Karpas-422 (cell line): ENCODE measurements around the gene GRIP1. TPM values are rescaled to one million over a fixed set of nuclear protein-coding genes. Genes with fewer than 3 reads are reported as not detected.

Experiments used
- DNase-seq: peaks from one replicate; pipeline ENCODE4 v3.0.0-alpha.2; 2015
- H2AFZ ChIP-seq: fragments of 200-600 bp; sonication (generic); 2 replicates; pipeline ENCODE4 v1.6.1; 2014; ENCODE audit warnings: antibody characterized with exemption, low read length, mixed read lengths
- H3K27ac ChIP-seq: fragments of 200-600 bp; sonication (generic); 2 replicates; pipeline ENCODE4 v1.5.1; 2014; ENCODE audit warnings: mild to moderate bottlenecking, low read length, moderate library complexity
- H3K27me3 ChIP-seq: fragments of 200-600 bp; sonication (generic); 2 replicates; pipeline ENCODE4 v1.6.1; 2014; ENCODE audit warnings: low read length, mixed read lengths
- H3K36me3 ChIP-seq: fragments of 200-600 bp; sonication (generic); 2 replicates; pipeline ENCODE4 v1.6.1; 2014; ENCODE audit warnings: low read length, mixed read lengths; ENCODE audit not compliant: insufficient read depth
- H3K4me1 ChIP-seq: fragments of 200-600 bp; sonication (generic); 2 replicates; pipeline ENCODE4 v1.6.1; 2014; ENCODE audit warnings: mild to moderate bottlenecking, low read length, mixed read lengths
- H3K4me2 ChIP-seq: fragments of 200-600 bp; sonication (generic); 2 replicates; pipeline ENCODE4 v1.6.1; 2014; ENCODE audit warnings: low read length, low read depth, mild to moderate bottlenecking; ENCODE audit not compliant: poor library complexity, severe bottlenecking
- H3K4me3 ChIP-seq: fragments of 200-600 bp; sonication (generic); 2 replicates; pipeline ENCODE4 v1.5.1; 2014; ENCODE audit warnings: mild to moderate bottlenecking, antibody characterized with exemption, low read length, mixed read lengths
- H3K79me2 ChIP-seq: fragments of 200-600 bp; sonication (generic); 2 replicates; pipeline ENCODE4 v1.6.1; 2014; ENCODE audit warnings: mild to moderate bottlenecking, low read length, mixed read lengths
- H3K9ac ChIP-seq: fragments of 200-600 bp; sonication (generic); 2 replicates; pipeline ENCODE4 v1.6.0; 2014; ENCODE audit warnings: low read length
- H3K9me2 ChIP-seq: fragments of 200-600 bp; sonication (generic), shearing (Covaris generic); replicated peaks from 2 replicates; pipeline ENCODE4 v1.6.0; 2014; ENCODE audit warnings: mild to moderate bottlenecking, low read length, moderate library complexity; ENCODE audit not compliant: insufficient read depth
- H3K9me3 ChIP-seq: fragments of 300-700, 200-600 bp; sonication (generic); 2 replicates; pipeline ENCODE4 v1.6.1; 2014; ENCODE audit warnings: low read length, mixed read lengths
- H4K20me1 ChIP-seq: fragments of 200-600 bp; sonication (generic); 2 replicates; pipeline ENCODE4 v1.6.1; 2014; ENCODE audit warnings: mild to moderate bottlenecking, antibody characterized with exemption, low read length, low read depth; ENCODE audit not compliant: insufficient read depth
- total RNA-seq: library from RNA; depleted of rRNA; stranded (reverse); fragments of >200 nt; shearing (Covaris generic); gene quantifications from 2 replicates; pipeline ENCODE4 v1.2.3, GENCODE V29; 2014; ENCODE audit warnings: low replicate concordance

Gene GRIP1
- total RNA-seq, 1 experiment from 2014 or later = 4.5 TPM

- Histone ChIP-seq H3K4me3 (no peak overlapping the region), H3K9me3 (no peaks in the 10 kb centered on the region), H3K4me2 (no peak overlapping the region), H3K79me2 (no peaks in the 10 kb centered on the region), H3K27ac (no peak overlapping the region), H4K20me1 (no peaks in the 10 kb centered on the region), H3K9me2 (no peaks in the 10 kb centered on the region), H3K27me3 (no peaks in the 10 kb centered on the region; the same call in 1 of the 2 replicates), H3K36me3 (no peaks in the 10 kb centered on the region), H3K4me1 (peaks cover 15% of the 10 kb centered on the region), H2AFZ (no peak overlapping the region), H3K9ac (no peak overlapping the region)
- no peak for DNase-seq
Measured at GRCh38 chr12:66698558-66698957, 19.7 kb upstream of the GRIP1 start.

- H3K4me2 ChIP-seq = no peak overlapping the region
- no peaks in the 10 kb centered on the region for H3K9me2 ChIP-seq
- H3K27ac ChIP-seq = no peak overlapping the region
- no peak for DNase-seq
- no peaks in the 10 kb centered on the region for H3K36me3 ChIP-seq
- H3K4me1 ChIP-seq = peaks cover 27% of the 10 kb centered on the region
- H2AFZ ChIP-seq = no peak overlapping the region
- H3K9ac ChIP-seq = no peak overlapping the region
- H3K27me3 ChIP-seq = no peaks in the 10 kb centered on the region; the same call in 1 of the 2 replicates
- no peak overlapping the region for H3K4me3 ChIP-seq
- no peaks in the 10 kb centered on the region for H4K20me1 ChIP-seq
- no peaks in the 10 kb centered on the region for H3K79me2 ChIP-seq
- H3K9me3 ChIP-seq = no peaks in the 10 kb centered on the region
Measured at GRCh38 chr12:66697404-66697803, 18.5 kb upstream of the GRIP1 start.

- peaks cover 43% of the 10 kb centered on the region for H3K4me1 ChIP-seq
- no peak overlapping the region for H3K9ac ChIP-seq
- no peak overlapping the region for H3K4me3 ChIP-seq
- H3K9me2 ChIP-seq = no peaks in the 10 kb centered on the region
- H3K27ac ChIP-seq = no peak overlapping the region
- no peaks in the 10 kb centered on the region for H3K27me3 ChIP-seq
- H3K79me2 ChIP-seq = no peaks in the 10 kb centered on the region
- no peaks in the 10 kb centered on the region for H3K9me3 ChIP-seq
- no peak overlapping the region for H3K4me2 ChIP-seq
- no peak for DNase-seq
- no peaks in the 10 kb centered on the region for H3K36me3 ChIP-seq
- H4K20me1 ChIP-seq = no peaks in the 10 kb centered on the region
- no peak overlapping the region for H2AFZ ChIP-seq
Measured at GRCh38 chr12:66694666-66695613, 16.1 kb upstream of the GRIP1 start.

GRCh38 chr12:66693901-66694513 is 15.1 kb upstream of the GRIP1 start:
- Histone ChIP-seq H3K36me3 (no peaks in the 10 kb centered on the region), H3K9ac (no peak overlapping the region), H3K4me2 (peak overlapping the region; percentile 54), H4K20me1 (no peaks in the 10 kb centered on the region), H3K27me3 (no peaks in the 10 kb centered on the region), H3K4me3 (no peak overlapping the region), H3K79me2 (no peaks in the 10 kb centered on the region), H3K4me1 (peaks cover 43% of the 10 kb centered on the region), H3K27ac (peak overlapping the region; percentile 90), H2AFZ (no peak overlapping the region), H3K9me2 (no peaks in the 10 kb centered on the region), H3K9me3 (no peaks in the 10 kb centered on the region)
- peak; percentile 94 for DNase-seq

- H2AFZ ChIP-seq = 0 out of 2 replicates have a peak overlapping the region, but pooled peaks have one; percentile 62
- DNase-seq = peak; percentile 72
- H4K20me1 ChIP-seq = no peaks in the 10 kb centered on the region
- no peaks in the 10 kb centered on the region for H3K9me2 ChIP-seq
- H3K79me2 ChIP-seq = no peaks in the 10 kb centered on the region
- peak overlapping the region; percentile 28 for H3K4me3 ChIP-seq
- H3K9ac ChIP-seq = peak overlapping the region; percentile 37
- peak overlapping the region; percentile 90 for H3K27ac ChIP-seq
- no peaks in the 10 kb centered on the region for H3K9me3 ChIP-seq
- no peaks in the 10 kb centered on the region for H3K36me3 ChIP-seq
- peaks cover 50% of the 10 kb centered on the region for H3K4me1 ChIP-seq
- peak overlapping the region; percentile 54 for H3K4me2 ChIP-seq
- H3K27me3 ChIP-seq = no peaks in the 10 kb centered on the region
Measured at GRCh38 chr12:66692986-66693385, 14.1 kb upstream of the GRIP1 start.

- Histone ChIP-seq H3K36me3 (no peaks in the 10 kb centered on the region), H2AFZ (peak overlapping the region; percentile 62; the same call in 1 of the 2 replicates), H3K9me2 (no peaks in the 10 kb centered on the region), H4K20me1 (no peaks in the 10 kb centered on the region), H3K4me2 (peak overlapping the region; percentile 54), H3K4me3 (peak overlapping the region; percentile 28), H3K27me3 (no peaks in the 10 kb centered on the region), H3K4me1 (peaks cover 42% of the 10 kb centered on the region), H3K9me3 (no peaks in the 10 kb centered on the region), H3K79me2 (no peaks in the 10 kb centered on the region), H3K9ac (peak overlapping the region; percentile 37), H3K27ac (peak overlapping the region; percentile 90)
- DNase-seq = peak; percentile 50
Measured at GRCh38 chr12:66692170-66692569, 13.3 kb upstream of the GRIP1 start.

- Histone ChIP-seq H3K4me3 (no peak overlapping the region), H2AFZ (no peak overlapping the region), H3K4me2 (no peak overlapping the region), H3K9ac (no peak overlapping the region), H3K27ac (no peak overlapping the region; the same call in 1 of the 2 replicates), H3K27me3 (no peaks in the 10 kb centered on the region), H3K79me2 (no peaks in the 10 kb centered on the region), H3K9me2 (no peaks in the 10 kb centered on the region), H3K4me1 (peaks cover 38% of the 10 kb centered on the region), H3K36me3 (no peaks in the 10 kb centered on the region), H3K9me3 (no peaks in the 10 kb centered on the region), H4K20me1 (no peaks in the 10 kb centered on the region)
- peak; percentile 82 for DNase-seq
Measured at GRCh38 chr12:66688846-66689439, 10.1 kb upstream of the GRIP1 start.

- Histone ChIP-seq H3K27me3 (no peaks in the 10 kb centered on the region), H3K4me1 (peaks cover 19% of the 10 kb centered on the region), H3K4me2 (no peak overlapping the region), H4K20me1 (no peaks in the 10 kb centered on the region), H3K9ac (no peak overlapping the region), H2AFZ (no peak overlapping the region), H3K27ac (no peak overlapping the region), H3K36me3 (no peaks in the 10 kb centered on the region), H3K4me3 (no peak overlapping the region), H3K9me3 (no peaks in the 10 kb centered on the region), H3K9me2 (no peaks in the 10 kb centered on the region), H3K79me2 (no peaks in the 10 kb centered on the region)
- DNase-seq = no peak
Measured at GRCh38 chr12:66684222-66684621, 5.3 kb upstream of the GRIP1 start.
